Neural progenitor cell (in vitro differentiated cells): ENCODE measurements around the gene BCAS1.

Experiments
- EZH2 ChIP-seq: fragments of 200-600 bp; sonication (generic); IDR thresholded peaks from 2 replicates; pipeline ENCODE4 v1.6.1; 2017; ENCODE audit warnings: antibody characterized with exemption, mild to moderate bottlenecking, moderate library complexity
- EZH2phosphoT487 ChIP-seq: fragments of 200-600 bp; sonication (generic); IDR thresholded peaks from 2 replicates; pipeline ENCODE4 v1.6.1; 2017; ENCODE audit warnings: antibody characterized with exemption
- TF ChIP-seq, protein P1 (sequence below): fragments of 200-600 bp; sonication (generic); IDR thresholded peaks from 2 replicates; pipeline ENCODE4 v1.5.1; 2017; ENCODE audit warnings: antibody characterized with exemption, mild to moderate bottlenecking

DNA sequence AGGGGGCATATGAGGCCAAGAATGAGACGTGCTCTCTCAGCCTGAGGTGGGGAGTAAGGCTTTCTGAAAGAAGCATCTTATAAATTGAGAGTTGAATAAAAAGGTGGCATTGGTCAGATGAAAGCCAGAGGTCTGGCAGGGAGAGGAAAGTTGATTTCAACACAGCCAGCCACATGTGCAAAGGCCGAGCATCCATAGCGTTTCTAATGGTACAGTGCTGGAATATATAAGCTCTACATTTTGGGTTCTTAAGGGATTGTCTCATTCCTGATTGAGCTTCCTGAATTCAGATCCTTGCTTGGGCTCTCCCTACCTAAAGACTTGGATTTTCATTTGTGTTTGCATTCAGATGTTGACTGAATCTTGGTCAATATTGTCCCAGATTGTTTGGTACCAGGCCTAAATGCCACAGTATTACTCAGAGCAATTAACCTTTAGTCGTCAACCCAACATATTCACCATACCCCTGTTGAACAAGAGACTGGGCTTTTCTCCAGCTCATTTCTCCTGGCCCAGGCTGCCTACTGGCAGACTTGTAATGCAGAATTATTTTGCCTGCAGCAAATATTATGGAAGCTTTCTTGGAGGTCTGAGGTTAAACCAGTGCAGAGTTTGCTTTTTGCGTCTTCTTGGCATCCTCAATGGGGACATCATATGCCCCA is 14.5 kb upstream of the BCAS1 start:
- TF ChIP-seq, protein P1, sequence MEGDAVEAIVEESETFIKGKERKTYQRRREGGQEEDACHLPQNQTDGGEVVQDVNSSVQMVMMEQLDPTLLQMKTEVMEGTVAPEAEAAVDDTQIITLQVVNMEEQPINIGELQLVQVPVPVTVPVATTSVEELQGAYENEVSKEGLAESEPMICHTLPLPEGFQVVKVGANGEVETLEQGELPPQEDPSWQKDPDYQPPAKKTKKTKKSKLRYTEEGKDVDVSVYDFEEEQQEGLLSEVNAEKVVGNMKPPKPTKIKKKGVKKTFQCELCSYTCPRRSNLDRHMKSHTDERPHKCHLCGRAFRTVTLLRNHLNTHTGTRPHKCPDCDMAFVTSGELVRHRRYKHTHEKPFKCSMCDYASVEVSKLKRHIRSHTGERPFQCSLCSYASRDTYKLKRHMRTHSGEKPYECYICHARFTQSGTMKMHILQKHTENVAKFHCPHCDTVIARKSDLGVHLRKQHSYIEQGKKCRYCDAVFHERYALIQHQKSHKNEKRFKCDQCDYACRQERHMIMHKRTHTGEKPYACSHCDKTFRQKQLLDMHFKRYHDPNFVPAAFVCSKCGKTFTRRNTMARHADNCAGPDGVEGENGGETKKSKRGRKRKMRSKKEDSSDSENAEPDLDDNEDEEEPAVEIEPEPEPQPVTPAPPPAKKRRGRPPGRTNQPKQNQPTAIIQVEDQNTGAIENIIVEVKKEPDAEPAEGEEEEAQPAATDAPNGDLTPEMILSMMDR, result no peak
- TF ChIP-seq EZH2phosphoT487 (no peak), EZH2 (no peak)
